ENCODE data around the gene GSAP. TPM values are rescaled to one million over a fixed set of nuclear protein-coding genes. Genes with fewer than 3 reads are reported as not detected.

GSAP gene
- total RNA-seq, 1 donor from 2014 or later: 1.9 TPM

DNA sequence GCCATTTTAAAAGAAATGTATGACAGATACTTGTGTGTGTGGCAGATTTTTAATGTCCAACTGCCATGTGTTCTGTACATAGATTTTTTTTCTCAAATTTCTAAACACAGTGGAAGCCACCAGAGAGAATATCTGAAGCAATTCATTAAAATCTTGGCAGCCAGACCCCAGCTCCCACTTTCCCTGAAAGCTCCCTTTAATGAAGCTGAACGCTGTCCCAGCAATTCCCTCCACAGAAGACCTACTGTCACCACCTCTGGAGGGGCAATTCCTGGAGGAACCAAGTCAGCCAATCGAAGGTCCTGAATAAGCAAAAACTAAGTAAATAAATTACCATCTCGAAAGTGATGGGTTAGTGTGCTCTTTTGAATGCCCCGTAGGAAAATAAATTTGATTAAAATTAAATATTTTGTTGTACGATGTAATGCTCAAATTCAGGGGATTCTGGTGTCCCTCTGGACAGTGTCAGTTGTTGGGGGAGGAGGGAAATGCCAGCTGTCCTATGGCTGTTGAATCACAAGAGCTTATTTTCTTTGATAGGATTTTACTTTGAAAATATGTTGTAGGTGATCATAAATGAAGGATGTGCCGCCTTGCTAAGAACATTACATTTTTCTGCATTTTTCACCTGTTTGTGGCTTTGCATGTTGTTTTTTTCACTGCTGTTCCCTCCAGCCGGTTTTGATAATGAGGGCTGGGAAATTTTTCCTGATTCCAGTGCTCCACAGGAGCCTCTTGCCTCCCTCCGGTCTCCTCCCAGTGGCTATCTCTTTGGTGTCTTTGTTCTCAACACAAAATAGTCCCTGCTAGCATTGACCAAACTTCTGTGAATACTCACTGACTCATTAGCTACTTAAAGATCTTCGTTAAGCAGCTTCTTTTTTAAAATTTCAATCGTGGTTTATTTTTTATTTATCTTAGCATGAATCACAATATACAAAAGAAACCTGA lies 9.2 kb upstream of the GSAP start:
- Mint-ChIP-seq H3K4me1 (ENCODE audit: unreplicated experiment) (peaks cover 60% of the 10 kb centered on the region), H3K9me3 (ENCODE audit: unreplicated experiment) (no peaks in the 10 kb centered on the region), H3K36me3 (ENCODE audit: low read depth, unreplicated experiment) (no peaks in the 10 kb centered on the region), H3K27me3 (ENCODE audit: unreplicated experiment) (peaks cover 7% of the 10 kb centered on the region), H3K4me3 (ENCODE audit: unreplicated experiment) (no peak overlapping the region), H3K27ac (ENCODE audit: unreplicated experiment) (no peak overlapping the region)
- TF ChIP-seq, protein P1, sequence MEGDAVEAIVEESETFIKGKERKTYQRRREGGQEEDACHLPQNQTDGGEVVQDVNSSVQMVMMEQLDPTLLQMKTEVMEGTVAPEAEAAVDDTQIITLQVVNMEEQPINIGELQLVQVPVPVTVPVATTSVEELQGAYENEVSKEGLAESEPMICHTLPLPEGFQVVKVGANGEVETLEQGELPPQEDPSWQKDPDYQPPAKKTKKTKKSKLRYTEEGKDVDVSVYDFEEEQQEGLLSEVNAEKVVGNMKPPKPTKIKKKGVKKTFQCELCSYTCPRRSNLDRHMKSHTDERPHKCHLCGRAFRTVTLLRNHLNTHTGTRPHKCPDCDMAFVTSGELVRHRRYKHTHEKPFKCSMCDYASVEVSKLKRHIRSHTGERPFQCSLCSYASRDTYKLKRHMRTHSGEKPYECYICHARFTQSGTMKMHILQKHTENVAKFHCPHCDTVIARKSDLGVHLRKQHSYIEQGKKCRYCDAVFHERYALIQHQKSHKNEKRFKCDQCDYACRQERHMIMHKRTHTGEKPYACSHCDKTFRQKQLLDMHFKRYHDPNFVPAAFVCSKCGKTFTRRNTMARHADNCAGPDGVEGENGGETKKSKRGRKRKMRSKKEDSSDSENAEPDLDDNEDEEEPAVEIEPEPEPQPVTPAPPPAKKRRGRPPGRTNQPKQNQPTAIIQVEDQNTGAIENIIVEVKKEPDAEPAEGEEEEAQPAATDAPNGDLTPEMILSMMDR (IDR thresholded peaks at IDR 0.05; ENCODE audit: unreplicated experiment): no peak
- peak; percentile 8 for DNase-seq (ENCODE audit: low spot score)

DNA sequence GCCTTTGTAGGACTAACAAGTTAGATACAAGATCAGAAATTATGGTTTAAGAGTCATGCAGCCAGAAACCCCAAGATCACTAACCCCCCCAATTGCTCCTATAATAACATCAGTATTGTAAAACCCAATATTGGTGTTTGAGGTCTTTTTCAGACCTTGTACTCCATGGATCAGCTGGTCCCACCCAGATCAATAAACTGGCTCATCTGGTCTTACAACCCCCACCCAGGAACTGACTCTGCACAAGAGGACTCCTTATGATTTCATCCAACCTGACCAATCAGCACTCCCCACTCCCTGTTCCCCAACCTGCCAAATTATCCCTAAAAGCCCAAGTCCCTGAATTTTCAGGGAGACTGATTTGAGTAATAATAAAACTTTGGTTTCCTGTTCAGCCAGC lies 6.4 kb upstream of the GSAP start:
- no peaks in the 10 kb centered on the region for H3K9me3 Mint-ChIP-seq (ENCODE audit: unreplicated experiment)

GRCh38 chr7:77420986-77421672 lies 5.0 kb upstream of the GSAP start:
- Mint-ChIP-seq H3K9me3 (ENCODE audit: unreplicated experiment) (no peaks in the 10 kb centered on the region), H3K27me3 (ENCODE audit: unreplicated experiment) (peaks cover 7% of the 10 kb centered on the region), H3K4me1 (ENCODE audit: unreplicated experiment) (peaks cover 28% of the 10 kb centered on the region), H3K36me3 (ENCODE audit: low read depth, unreplicated experiment) (peaks cover 7% of the 10 kb centered on the region), H3K27ac (ENCODE audit: unreplicated experiment) (no peak overlapping the region), H3K4me3 (ENCODE audit: unreplicated experiment) (no peak overlapping the region)
- DNase-seq (ENCODE audit: low spot score): no peak
- TF ChIP-seq, protein P1 (IDR thresholded peaks at IDR 0.05; ENCODE audit: unreplicated experiment): no peak

More for the DNA sequence above, 6.4 kb upstream of the GSAP start:
- H3K27me3 Mint-ChIP-seq (ENCODE audit: unreplicated experiment): peaks cover 7% of the 10 kb centered on the region
- peaks cover 34% of the 10 kb centered on the region for H3K4me1 Mint-ChIP-seq (ENCODE audit: unreplicated experiment)
- DNase-seq (ENCODE audit: low spot score): no peak
- no peaks in the 10 kb centered on the region for H3K36me3 Mint-ChIP-seq (ENCODE audit: low read depth, unreplicated experiment)
- H3K27ac Mint-ChIP-seq (ENCODE audit: unreplicated experiment): no peak overlapping the region
- TF ChIP-seq, protein P1 (IDR thresholded peaks at IDR 0.05; ENCODE audit: unreplicated experiment): no peak
- no peak overlapping the region for H3K4me3 Mint-ChIP-seq (ENCODE audit: unreplicated experiment)

- Mint-ChIP-seq H3K9me3 (ENCODE audit: unreplicated experiment) (no peaks in the 10 kb centered on the region), H3K36me3 (ENCODE audit: low read depth, unreplicated experiment) (peaks cover 7% of the 10 kb centered on the region), H3K27me3 (ENCODE audit: unreplicated experiment) (peaks cover 7% of the 10 kb centered on the region), H3K4me1 (ENCODE audit: unreplicated experiment) (peaks cover 21% of the 10 kb centered on the region), H3K27ac (ENCODE audit: unreplicated experiment) (no peak overlapping the region), H3K4me3 (ENCODE audit: unreplicated experiment) (no peak overlapping the region)
- no peak for DNase-seq (ENCODE audit: low spot score)
- TF ChIP-seq, protein P1 (IDR thresholded peaks at IDR 0.05; ENCODE audit: unreplicated experiment): no peak
Measured at GRCh38 chr7:77420438-77420837, 4.3 kb upstream of the GSAP start.

Data from endothelial cell (in vitro differentiated cells).